ENCODE results near the gene PTPRM. TPM values are rescaled to one million over a fixed set of nuclear protein-coding genes. Genes with fewer than 3 reads are reported as not detected.

The PTPRM gene
- polyA plus RNA-seq, 3 donors = 0.04 to 2.1 (median 0.66) TPM

DNA sequence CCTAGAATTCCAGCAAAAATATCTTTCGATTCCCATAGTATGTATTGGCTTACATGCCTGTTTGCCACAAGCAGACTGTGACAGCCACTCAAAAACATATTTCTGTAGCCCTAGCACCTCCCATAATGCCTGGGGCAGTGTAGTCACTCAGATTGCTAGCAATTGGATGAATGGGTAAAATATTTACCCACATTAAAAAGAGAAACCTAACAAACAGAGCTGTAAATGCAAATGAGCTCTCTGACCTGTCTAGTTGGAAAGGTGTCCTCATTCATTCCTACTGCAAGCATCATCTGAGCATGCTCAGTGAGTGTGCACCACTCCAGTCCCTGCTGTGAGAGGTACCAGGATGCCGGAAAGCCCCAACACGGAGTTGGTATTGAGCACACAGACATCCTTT is 808.1 kb downstream of the PTPRM start:
- H3K9ac ChIP-seq (ENCODE audit: insufficient read depth, low read length, poor library complexity, severe bottlenecking) = no peak overlapping the region
- Mint-ChIP-seq H3K36me3 (no peaks in the 10 kb centered on the region), H3K27ac (no peak overlapping the region), H3K9me3 (peaks cover 0 to 3% (median 0%) of the 10 kb centered on the region in 7 donors), H3K4me1 (peaks cover 5% of the 10 kb centered on the region), H3K27me3 (ENCODE audit: low read depth in 3 of 3) (peaks cover 0 to 2% (median 0%) of the 10 kb centered on the region in 3 donors), H3K4me3 (no peak overlapping the region)
- no peaks in the 10 kb centered on the region for H3K36me3 ChIP-seq (replicated peaks in 1 of 2; ENCODE audit: control insufficient read depth in 1 of 2, insufficient read depth in 2 of 2, low read length in 2 of 2)
- DNase-seq = no peak
- no peak overlapping the region for H3K4me2 ChIP-seq (replicated peaks; ENCODE audit: extremely low read depth, low read length, poor library complexity, severe bottlenecking)
- TF ChIP-seq, protein P1, sequence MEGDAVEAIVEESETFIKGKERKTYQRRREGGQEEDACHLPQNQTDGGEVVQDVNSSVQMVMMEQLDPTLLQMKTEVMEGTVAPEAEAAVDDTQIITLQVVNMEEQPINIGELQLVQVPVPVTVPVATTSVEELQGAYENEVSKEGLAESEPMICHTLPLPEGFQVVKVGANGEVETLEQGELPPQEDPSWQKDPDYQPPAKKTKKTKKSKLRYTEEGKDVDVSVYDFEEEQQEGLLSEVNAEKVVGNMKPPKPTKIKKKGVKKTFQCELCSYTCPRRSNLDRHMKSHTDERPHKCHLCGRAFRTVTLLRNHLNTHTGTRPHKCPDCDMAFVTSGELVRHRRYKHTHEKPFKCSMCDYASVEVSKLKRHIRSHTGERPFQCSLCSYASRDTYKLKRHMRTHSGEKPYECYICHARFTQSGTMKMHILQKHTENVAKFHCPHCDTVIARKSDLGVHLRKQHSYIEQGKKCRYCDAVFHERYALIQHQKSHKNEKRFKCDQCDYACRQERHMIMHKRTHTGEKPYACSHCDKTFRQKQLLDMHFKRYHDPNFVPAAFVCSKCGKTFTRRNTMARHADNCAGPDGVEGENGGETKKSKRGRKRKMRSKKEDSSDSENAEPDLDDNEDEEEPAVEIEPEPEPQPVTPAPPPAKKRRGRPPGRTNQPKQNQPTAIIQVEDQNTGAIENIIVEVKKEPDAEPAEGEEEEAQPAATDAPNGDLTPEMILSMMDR (IDR thresholded peaks at IDR 0.05) = no peak
- no peak overlapping the region for H2AFZ ChIP-seq (ENCODE audit: insufficient read depth, low read depth, low read length, poor library complexity, severe bottlenecking)
- H3K9me3 ChIP-seq (replicated peaks in 1 of 2; ENCODE audit: control insufficient read depth in 1 of 2, insufficient read depth in 1 of 2, low read length in 2 of 2) = no peaks in the 10 kb centered on the region
- 83% methylated on average over 3 of the region's 3 CpGs for WGBS (ENCODE audit: insufficient coverage)
- intact Hi-C loops (cut with micrococcal nuclease) = loop anchor here in 1 of 2 donors (10.0 kb wide), 1 partner anchor 60 kb away; no protein-coding TSS in a partner anchor
- no peaks in the 10 kb centered on the region for H3K27me3 ChIP-seq (ENCODE audit: control insufficient read depth in 2 of 2, insufficient read depth in 2 of 2, low read length in 2 of 2)
- H3K4me1 ChIP-seq (ENCODE audit: control insufficient read depth in 1 of 2, insufficient read depth in 2 of 2, low read length in 2 of 2) = peaks cover 0 to 7% of the 10 kb centered on the region in 2 donors
- no peaks in the 10 kb centered on the region for H4K20me1 ChIP-seq (ENCODE audit: insufficient read depth, low read length)
- H3K4me3 ChIP-seq (replicated peaks in 1 of 3; ENCODE audit: low read depth in 2 of 3, low read length in 3 of 3) = no peak overlapping the region
- no peak overlapping the region for H3K27ac ChIP-seq (ENCODE audit: low read depth in 1 of 2, low read length in 2 of 2)
- H3K79me2 ChIP-seq (ENCODE audit: insufficient read depth, low read length) = no peaks in the 10 kb centered on the region

DNA sequence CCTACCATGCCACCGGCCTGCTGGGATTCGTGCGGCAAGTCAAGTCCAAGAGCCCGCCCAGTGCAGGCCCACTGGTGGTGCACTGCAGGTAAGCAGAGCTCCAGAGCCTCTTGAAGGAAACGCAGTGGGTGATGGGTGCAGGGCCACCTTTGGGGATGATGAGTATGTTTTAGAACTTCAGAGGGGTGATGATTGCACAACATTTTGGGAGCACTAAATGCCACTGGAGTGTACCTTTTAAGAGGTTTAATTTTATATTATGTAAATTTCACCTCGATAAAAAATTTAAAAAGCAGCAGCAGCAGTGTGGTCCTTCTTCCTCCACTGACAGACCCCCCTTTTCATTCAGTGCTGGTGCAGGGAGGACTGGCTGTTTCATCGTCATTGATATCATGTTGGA is 809.0 kb downstream of the PTPRM start:
- Histone ChIP-seq H3K27ac (ENCODE audit: low read depth in 1 of 2, low read length in 2 of 2) (no peak overlapping the region), H3K27me3 (ENCODE audit: control insufficient read depth in 2 of 2, insufficient read depth in 2 of 2, low read length in 2 of 2) (no peaks in the 10 kb centered on the region), H3K36me3 (replicated peaks in 1 of 2; ENCODE audit: control insufficient read depth in 1 of 2, insufficient read depth in 2 of 2, low read length in 2 of 2) (no peaks in the 10 kb centered on the region), H2AFZ (ENCODE audit: insufficient read depth, low read depth, low read length, poor library complexity, severe bottlenecking) (no peak overlapping the region), H3K4me3 (replicated peaks in 1 of 3; ENCODE audit: low read depth in 2 of 3, low read length in 3 of 3) (no peak overlapping the region), H3K4me1 (ENCODE audit: control insufficient read depth in 1 of 2, insufficient read depth in 2 of 2, low read length in 2 of 2) (peaks cover 0 to 7% of the 10 kb centered on the region in 2 donors), H3K9ac (ENCODE audit: insufficient read depth, low read length, poor library complexity, severe bottlenecking) (no peak overlapping the region), H3K9me3 (replicated peaks in 1 of 2; ENCODE audit: control insufficient read depth in 1 of 2, insufficient read depth in 1 of 2, low read length in 2 of 2) (no peaks in the 10 kb centered on the region), H3K4me2 (replicated peaks; ENCODE audit: extremely low read depth, low read length, poor library complexity, severe bottlenecking) (no peak overlapping the region), H3K79me2 (ENCODE audit: insufficient read depth, low read length) (no peaks in the 10 kb centered on the region), H4K20me1 (ENCODE audit: insufficient read depth, low read length) (no peaks in the 10 kb centered on the region)
- Mint-ChIP-seq H3K4me3 (no peak overlapping the region), H3K4me1 (peaks cover 3% of the 10 kb centered on the region), H3K9me3 (peaks cover 0 to 3% (median 0%) of the 10 kb centered on the region in 7 donors), H3K27ac (no peak overlapping the region), H3K27me3 (ENCODE audit: low read depth in 3 of 3) (peaks cover 0 to 2% (median 0%) of the 10 kb centered on the region in 3 donors), H3K36me3 (no peaks in the 10 kb centered on the region)
- 98% methylated on average over 6 of the region's 7 CpGs for WGBS (ENCODE audit: insufficient coverage)
- intact Hi-C loops (cut with micrococcal nuclease) = loop anchor here in 1 of 2 donors (10.0 kb wide), 1 partner anchor 59 kb away; no protein-coding TSS in a partner anchor
- no peak for DNase-seq
- TF ChIP-seq, protein P1 (IDR thresholded peaks at IDR 0.05) = no peak
